ENCODE results near the gene TBL1X. TPM values are rescaled to one million over a fixed set of nuclear protein-coding genes. Genes with fewer than 3 reads are reported as not detected.

The TBL1X gene
- total and polyA plus RNA-seq, 2 of the 4 experiments (the other 2 are of a cell fraction), result 16.2 to 20.8 TPM

DNA sequence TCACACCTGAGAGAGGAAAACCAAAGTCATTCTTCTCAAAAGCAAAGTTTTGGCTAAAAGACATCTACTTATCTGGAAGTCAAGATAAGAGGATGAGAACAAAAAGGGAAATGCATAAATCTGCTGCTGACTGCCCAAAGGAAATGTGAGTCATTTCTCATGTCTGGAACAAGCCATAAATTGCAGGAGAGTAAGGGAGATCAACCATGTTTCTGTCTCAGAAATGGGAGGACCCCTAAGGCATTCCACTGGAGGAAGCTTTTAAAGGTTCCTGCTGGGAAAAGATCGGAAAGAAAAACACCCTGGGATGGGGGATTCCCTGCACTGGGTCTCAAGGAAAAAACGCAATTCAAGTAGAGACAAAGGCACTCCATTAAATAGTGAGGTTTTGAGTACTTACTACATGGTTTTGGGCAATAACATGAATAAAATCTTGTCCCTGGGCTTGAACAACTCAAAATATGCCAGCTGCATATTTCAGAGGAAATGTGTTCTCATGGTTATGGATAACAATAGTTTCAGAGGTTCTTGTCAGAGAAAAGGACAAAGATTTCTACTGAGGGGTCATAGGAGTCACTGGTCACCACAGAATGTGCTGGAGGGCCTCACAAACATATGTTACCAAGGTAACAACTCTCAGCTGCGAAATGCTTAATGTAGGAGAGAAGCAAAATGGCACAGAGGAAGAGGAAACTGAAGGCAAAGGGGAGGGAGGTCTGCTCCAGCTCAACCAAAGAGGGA, 281.5 kb downstream of the TBL1X start:
- intact Hi-C loops (cut with micrococcal nuclease), result no loop called here
- no peak overlapping the region for H2BK5ac ChIP-seq (ENCODE audit: low read depth, low read length, poor library complexity, severe bottlenecking)
- H3K56ac ChIP-seq (ENCODE audit: extremely low read depth, insufficient read depth, low read length), result no peak overlapping the region
- no peaks in the 10 kb centered on the region for H3K79me1 ChIP-seq (ENCODE audit: low read depth in 1 of 2, low read length in 2 of 2)
- H3K36me3 ChIP-seq (ENCODE audit: control insufficient read depth, insufficient read depth, low read length), result no peaks in the 10 kb centered on the region
- no peak overlapping the region for H3K9ac ChIP-seq (ENCODE audit: low read depth, low read length)
- H3K9me1 ChIP-seq (ENCODE audit: insufficient read depth, low read length), result no peaks in the 10 kb centered on the region
- no peaks in the 10 kb centered on the region for H3K27me3 ChIP-seq (ENCODE audit: control insufficient read depth, insufficient read depth, low read length)
- WGBS, 2 experiments (ENCODE audit: extremely low coverage in 2 of 2, insufficient read length in 1 of 2), result no CpG with 5 or more reads among the region's 3 CpGs
- H3K4me2 ChIP-seq (ENCODE audit: low read depth, low read length), result no peak overlapping the region
- H3K4me3 ChIP-seq (ENCODE audit: insufficient read depth, low read depth, low read length), result no peak overlapping the region
- peak; percentile 43 for DNase-seq
- in situ Hi-C loops (cut with MboI; ENCODE audit: low sequenced_read_pairs), result no loop called here
- H4K8ac ChIP-seq (ENCODE audit: low read depth in 2 of 2, low read length in 2 of 2), result 0 out of 4 replicates have a peak overlapping the region, but pooled peaks of 1 of the 2 experiments have one; percentile 9
- no peak overlapping the region for H2BK120ac ChIP-seq (ENCODE audit: low read depth, low read length)
- no peaks in the 10 kb centered on the region for H3K9me3 ChIP-seq (ENCODE audit: control insufficient read depth, insufficient read depth, low read length)
- H3K14ac ChIP-seq (replicated peaks; ENCODE audit: low read depth, low read length), result no peak overlapping the region
- no peak overlapping the region for H2BK20ac ChIP-seq (ENCODE audit: low read depth, low read length)
- H3K4me1 ChIP-seq (ENCODE audit: control insufficient read depth, insufficient read depth, low read length), result 0 out of 2 replicates have a peak, but pooled peaks cover 2% of the 10 kb centered on the region
- no peak overlapping the region for H2AK9ac ChIP-seq (replicated peaks; ENCODE audit: low read depth, low read length, poor library complexity)
- no peak overlapping the region for H3K4ac ChIP-seq (ENCODE audit: low read depth, low read length)
- H4K91ac ChIP-seq (ENCODE audit: insufficient read depth, low read depth, low read length), result no peak overlapping the region
- no peak overlapping the region for H4K5ac ChIP-seq (ENCODE audit: low read depth, low read length)
- no peak overlapping the region for H3K18ac ChIP-seq (ENCODE audit: low read depth, low read length)
- no peak overlapping the region for H3K23ac ChIP-seq (ENCODE audit: low read depth, low read length)
- no peak overlapping the region for H2BK15ac ChIP-seq (ENCODE audit: low read depth, low read length)
- CTCF ChIA-PET, result no interaction called here
- no TSS peak for BruUV-seq (replicated peaks)
- dilution Hi-C loops (cut with HindIII; ENCODE audit: low sequenced_read_pairs, unreplicated experiment), result no loop called here
- H4K20me1 ChIP-seq (ENCODE audit: insufficient read depth, low read length), result no peaks in the 10 kb centered on the region
- no peak overlapping the region for H3K27ac ChIP-seq (ENCODE audit: insufficient read depth, low read length)
- H2AFZ ChIP-seq (replicated peaks; ENCODE audit: low read length, poor library complexity), result no peak overlapping the region
- ATAC-seq (ENCODE audit: low read depth), result peak; percentile 14; the same call in 1 of the 2 replicates
- no peak overlapping the region for H2AK5ac ChIP-seq (ENCODE audit: low read depth, low read length)
- TF ChIP-seq, protein P1, sequence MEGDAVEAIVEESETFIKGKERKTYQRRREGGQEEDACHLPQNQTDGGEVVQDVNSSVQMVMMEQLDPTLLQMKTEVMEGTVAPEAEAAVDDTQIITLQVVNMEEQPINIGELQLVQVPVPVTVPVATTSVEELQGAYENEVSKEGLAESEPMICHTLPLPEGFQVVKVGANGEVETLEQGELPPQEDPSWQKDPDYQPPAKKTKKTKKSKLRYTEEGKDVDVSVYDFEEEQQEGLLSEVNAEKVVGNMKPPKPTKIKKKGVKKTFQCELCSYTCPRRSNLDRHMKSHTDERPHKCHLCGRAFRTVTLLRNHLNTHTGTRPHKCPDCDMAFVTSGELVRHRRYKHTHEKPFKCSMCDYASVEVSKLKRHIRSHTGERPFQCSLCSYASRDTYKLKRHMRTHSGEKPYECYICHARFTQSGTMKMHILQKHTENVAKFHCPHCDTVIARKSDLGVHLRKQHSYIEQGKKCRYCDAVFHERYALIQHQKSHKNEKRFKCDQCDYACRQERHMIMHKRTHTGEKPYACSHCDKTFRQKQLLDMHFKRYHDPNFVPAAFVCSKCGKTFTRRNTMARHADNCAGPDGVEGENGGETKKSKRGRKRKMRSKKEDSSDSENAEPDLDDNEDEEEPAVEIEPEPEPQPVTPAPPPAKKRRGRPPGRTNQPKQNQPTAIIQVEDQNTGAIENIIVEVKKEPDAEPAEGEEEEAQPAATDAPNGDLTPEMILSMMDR (conservative IDR thresholded peaks at IDR 0.05; ENCODE audit: low read depth, low read length), result no peak
- no peak for TF ChIP-seq RCOR1 (IDR thresholded peaks at IDR 0.05; ENCODE audit: insufficient replicate concordance, low read length)
- POLR2A ChIA-PET (ENCODE audit: unreplicated experiment), result no interaction called here

Measured in IMR-90 (cell line).